ENCODE data around the gene SAMM50. TPM values are rescaled to one million over a fixed set of nuclear protein-coding genes. Genes with fewer than 3 reads are reported as not detected.
A peak's percentile ranks its signal among the peaks of the same experiment; 100 is the strongest.

The SAMM50 gene
- total RNA-seq, 1 donor from 2014 or later, result 28.0 TPM

DNA sequence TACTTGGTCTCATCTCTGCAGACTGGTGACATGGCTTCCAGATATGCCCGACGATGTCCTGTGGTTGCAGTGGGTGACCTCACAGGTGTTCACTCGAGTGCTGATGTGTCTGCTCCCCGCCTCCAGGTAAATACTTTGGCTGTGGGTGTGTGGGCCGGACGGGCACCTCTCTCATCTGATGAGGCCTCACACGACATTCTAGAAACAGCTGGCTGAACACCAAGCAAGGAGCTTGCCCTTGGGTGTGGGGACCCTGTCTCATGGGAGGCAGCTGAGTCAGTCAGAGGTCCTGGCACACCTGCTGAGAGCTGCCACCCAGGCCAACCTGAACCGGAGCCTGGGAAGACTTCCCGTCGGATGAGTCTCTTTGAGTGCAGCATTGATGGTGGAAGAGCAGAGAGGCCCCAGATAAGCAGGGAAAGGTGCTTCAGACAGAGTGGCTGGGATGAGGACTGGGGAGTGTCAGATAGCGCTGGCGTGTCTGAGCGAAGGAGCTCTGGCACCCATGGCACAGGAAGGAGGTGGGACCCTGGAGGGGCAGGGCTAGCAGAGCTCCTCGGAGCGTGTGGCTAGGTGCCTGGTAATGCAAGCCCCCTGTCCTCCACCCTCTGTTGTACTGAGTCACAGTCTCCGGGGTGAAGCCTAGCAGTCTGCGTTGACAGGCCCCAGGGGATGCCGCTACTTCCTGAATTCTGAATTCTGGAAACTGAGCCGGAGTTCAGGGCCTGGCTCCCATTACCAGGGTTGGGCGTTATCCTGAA, 10.4 kb upstream of the SAMM50 start:
- intact Hi-C loops (cut with DNase I), result no loop called here
- no peak for DNase-seq (ENCODE audit: low spot score)
- no peak for ATAC-seq

DNA sequence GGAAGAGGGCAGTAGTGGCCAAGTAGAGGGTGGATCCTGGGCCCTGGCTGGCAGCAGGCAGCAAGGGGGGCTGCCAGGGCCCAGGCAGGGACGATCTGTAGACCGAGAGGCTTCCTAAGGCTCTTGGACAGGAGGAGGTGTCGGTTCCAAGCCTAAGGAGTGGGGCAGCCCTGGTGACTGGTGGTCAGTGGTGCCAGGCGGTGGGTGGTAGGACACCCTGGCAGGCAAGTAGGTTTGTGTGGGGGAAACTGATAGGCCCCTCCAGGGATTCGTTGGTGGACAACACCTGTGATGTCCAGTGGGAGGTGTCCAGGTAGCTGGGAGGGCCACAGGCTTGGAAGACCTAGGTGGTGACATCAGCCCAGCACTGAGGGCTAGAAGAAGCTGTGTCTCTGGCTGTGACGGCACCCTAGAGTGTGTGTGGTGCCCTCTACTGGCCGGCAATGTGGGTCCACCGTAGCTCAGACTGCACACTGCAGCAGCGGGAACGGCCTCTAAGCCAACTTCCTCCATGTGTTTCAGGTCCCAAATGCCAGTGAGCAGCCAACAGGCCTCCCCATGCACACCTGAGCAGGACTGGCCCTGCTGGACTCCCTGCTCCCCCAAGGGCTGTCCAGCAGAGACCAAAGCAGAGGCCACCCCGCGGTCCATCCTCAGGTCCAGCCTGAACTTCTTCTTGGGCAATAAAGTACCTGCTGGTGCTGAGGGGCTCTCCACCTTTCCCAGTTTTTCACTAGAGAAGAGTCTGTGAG, 9.4 kb upstream of the SAMM50 start:
- intact Hi-C loops (cut with DNase I), result no loop called here
- ATAC-seq (peak; percentile 72), DNase-seq (ENCODE audit: low spot score) (peak; percentile 74)

DNA sequence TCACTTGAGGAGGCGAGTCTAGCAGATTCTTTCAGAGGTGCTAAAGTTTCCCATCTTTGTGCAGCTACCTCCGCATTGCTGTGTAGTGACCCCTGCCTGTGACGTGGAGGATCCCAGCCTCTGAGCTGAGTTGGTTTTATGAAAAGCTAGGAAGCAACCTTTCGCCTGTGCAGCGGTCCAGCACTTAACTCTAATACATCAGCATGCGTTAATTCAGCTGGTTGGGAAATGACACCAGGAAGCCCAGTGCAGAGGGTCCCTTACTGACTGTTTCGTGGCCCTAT, 8.9 kb upstream of the SAMM50 start:
- DNase-seq (ENCODE audit: low spot score) (no peak), ATAC-seq (no peak)
- intact Hi-C loops (cut with DNase I), result no loop called here

DNA sequence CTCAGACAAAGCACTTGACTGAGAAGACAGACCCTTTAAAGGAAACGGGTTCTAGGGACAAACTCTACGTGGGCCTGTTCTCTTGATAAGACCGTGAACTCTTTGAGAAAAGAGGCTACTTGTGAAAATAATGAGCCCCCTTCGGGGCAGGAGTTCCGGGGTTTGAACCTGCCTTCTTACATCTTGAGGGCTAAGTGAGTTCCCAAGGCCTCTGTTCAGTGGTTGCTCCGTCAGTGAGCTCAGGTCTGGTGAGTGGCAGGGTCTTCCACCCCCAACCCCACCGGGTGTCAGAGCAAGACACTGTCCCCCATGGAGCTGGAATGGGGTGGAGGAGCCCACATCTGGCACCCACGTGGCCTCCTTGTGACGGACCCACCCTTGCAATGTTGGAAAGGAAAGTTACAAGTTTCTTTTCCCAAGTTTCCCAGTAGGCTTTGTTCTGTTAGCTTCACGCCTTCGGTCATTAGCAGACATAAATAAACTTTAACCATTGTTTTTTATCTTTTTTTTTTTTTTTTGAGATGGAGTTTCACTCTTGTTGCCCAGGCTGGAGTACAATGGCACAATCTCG, 6.3 kb upstream of the SAMM50 start:
- intact Hi-C loops (cut with DNase I), result no loop called here
- no peak for ATAC-seq

DNA sequence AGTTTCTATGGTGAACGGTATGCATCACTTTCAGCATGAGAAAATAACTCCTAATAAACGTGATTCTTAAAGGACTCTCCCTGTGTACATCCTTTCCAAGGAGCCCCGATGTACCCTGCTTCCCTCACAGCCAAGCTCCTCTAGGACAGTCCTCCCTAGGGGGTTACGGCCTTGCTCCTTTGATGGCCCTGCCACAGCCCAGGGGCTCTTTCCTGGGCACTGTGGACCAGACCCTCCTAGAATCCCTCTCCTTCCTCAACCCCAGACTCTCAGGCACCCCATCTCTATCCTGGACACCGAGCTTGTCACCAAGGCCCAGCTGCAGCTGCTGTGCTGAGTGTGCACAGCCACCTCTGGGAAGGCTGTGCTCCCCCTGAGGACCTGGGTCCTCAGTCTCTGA, 3.9 kb upstream of the SAMM50 start:
- intact Hi-C loops (cut with DNase I), result no loop called here
- ATAC-seq, result no peak

More for the DNA sequence above, 6.3 kb upstream of the SAMM50 start:
- no peak for DNase-seq (ENCODE audit: low spot score)

DNA sequence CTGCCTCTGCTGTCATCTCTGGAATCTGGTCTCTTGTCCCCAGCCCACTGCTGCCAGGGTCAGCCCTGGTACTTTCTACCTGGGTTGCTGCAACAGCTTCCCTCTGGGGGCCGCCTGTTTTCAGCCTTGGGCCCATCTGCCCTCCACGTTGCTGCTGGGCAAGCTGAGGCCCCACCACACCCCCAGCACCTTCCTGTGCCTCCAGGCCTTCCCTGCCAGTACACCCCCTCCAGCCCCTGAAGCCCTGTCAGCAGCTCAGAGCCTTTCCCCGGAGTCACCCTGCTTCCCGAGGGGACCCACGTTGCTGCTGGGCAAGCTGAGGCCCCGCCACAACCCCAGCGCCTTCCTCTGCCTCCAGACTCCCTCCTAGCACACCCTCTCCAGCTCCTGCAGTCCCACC, 3.3 kb upstream of the SAMM50 start:
- intact Hi-C loops (cut with DNase I), result no loop called here
- DNase-seq (ENCODE audit: low spot score) (no peak), ATAC-seq (no peak)

More for the DNA sequence above, 3.9 kb upstream of the SAMM50 start:
- DNase-seq (ENCODE audit: low spot score), result no peak

DNA sequence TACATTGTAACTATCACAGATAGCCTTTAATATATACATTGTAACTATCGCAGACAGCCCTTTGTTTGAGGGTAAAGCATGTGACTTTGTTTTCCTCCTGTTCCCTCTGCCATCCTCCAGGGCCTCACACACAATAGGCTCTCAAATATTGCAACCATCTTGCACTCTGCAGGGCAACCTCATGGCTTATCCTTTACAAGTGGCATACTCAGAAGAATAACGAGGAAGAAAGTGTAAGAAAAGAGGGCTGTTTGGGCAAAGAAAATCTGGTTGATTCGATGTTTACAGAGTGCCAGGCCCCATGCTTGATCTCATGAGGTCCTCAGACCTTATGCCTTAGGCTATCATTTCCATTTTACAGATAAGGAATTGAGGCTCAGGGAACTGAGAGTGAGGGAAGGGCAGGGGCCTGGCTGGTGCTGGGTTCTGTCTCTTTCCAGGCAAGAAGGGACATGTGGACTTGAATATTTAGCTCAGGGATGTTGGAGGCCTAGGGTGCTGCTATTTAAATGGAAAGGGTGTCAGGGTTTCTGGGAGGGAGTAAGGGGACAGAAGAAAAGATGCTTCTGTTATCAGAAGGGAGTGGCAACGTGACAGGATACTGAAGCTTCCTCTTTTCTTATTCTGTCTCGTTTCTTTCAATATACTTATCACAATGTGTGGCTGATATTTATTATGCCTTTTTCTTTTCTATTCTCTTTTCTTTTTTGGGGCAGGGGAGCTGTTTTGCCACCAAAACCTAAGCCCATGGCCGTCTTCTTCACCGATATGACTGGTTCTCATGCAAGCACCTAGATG, 1.1 kb upstream of the SAMM50 start:
- intact Hi-C loops (cut with DNase I), result no loop called here
- DNase-seq (ENCODE audit: low spot score), result no peak
- no peak for ATAC-seq

DNA sequence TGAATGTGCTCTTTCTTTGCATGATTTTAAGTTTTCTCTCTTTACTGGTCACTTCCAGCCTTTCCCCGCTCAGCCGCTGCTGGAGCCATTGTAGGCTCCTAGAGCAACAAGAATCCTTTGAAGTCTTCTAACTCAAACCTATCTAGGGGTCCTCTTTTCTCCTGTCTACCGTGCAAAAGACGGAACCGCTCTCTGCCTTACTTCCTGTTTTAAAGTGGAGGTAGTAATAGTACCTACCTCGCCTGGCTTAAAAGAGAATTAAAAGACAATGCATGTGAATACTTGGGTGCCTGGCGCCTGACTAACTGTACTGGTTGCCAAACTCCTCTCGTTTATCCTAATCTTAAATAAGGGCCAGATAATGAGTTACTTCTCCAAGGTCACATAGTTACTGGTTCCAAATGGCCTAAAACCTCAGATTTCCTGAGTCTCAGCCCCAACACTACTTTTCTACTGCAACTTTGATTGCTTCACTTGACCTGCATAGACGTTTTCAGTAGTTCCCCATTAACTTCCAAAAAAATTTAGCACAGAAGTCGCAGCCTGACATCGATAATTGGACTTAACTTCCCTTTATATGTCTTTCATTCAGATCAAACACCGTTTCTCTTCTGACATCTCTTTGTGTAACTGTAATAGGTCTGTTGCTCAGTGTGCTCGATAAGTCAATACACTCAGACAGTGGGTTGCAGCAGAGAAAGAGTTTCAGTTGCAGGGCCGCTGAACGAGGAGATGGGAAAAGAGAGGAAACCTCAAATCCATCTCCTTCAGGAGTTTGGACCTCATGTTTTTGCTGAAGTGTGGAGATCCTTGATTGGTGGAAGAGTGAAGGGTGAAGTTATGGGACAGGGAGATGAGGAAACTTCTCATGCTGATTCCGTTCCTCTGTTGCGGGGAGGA, 891 bp downstream of the SAMM50 start:
- intact Hi-C loops (cut with DNase I), result no loop called here
- ATAC-seq, result no peak
- no peak for DNase-seq (ENCODE audit: low spot score)

DNA sequence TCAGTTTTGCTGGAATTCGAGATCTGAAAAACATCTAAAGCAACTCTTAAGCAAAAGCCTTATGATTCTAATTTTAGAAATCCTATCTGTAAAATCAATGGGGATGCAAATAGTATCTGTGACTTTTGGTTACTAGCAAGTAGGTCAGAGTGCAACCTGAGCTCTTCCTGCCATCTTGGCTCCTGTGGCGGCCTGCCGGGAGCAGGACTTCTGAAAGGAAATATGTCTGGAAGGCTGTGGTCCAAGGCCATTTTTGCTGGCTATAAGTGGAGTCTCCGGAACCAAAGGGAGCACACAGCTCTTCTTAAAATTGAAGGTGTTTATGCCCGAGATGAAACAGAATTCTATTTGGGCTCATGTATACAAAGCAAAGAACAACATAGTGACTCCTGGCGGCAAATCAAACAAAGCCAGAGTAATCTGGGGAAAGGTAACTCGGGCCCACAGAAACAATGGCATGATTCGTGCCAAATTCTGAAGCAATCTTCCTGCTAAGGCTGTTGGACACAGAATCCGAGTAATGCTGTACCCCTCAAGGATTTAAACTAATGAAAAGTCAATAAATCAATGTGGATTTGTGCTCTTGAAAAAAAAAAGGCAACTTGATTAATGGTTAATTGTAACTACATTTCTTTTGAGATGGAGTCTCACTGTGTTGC, 1.7 kb downstream of the SAMM50 start:
- ATAC-seq, result no peak
- no peak for DNase-seq (ENCODE audit: low spot score)
- intact Hi-C loops (cut with DNase I), result no loop called here

DNA sequence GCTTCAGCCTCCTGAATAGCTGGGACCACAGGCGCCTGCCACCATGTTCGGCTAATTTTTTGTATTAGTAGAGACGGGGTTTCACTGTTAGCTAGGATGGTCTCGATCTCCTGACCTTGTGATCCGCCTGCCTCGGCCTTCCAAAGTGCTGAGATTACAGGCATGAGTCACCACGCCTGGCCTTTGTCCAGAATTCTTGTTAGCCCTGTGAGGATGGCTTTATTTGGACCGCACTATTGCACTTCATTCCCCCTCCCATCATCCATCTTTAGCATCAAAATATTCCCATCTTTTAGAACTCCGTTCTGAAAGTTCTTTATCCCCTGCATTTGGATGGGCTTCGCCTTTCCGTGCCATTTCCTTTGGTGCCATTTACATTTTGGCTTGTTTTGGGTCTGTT, 2.6 kb downstream of the SAMM50 start:
- intact Hi-C loops (cut with DNase I), result no loop called here
- ATAC-seq, result no peak
- DNase-seq (ENCODE audit: low spot score), result no peak

DNA sequence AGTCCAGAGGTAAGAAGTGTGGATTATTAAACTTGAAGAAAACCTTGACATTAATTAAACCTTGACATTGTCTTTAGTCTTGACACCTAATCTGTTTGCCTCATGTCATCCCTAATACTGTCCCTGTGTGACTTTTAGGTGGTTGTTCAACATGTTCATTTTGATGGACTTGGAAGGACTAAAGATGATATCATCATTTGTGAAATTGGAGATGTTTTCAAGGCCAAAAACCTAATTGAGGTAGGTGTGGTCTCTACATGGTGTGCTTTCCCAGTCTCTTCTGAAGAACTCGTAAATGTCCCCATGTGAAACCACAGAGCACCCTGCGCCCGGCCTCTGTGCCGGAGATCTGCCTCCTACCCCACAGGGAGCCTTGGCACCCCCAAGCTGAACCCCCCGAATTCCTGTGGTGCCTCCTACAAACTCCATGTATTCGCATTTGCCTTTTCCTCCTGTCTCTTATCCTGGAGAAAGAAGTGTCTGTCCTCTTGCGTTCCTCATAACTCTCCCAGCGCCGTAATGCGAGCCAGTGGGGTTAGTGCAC, 9.1 kb downstream of the SAMM50 start:
- intact Hi-C loops (cut with DNase I), result no loop called here
- no peak for ATAC-seq

DNA sequence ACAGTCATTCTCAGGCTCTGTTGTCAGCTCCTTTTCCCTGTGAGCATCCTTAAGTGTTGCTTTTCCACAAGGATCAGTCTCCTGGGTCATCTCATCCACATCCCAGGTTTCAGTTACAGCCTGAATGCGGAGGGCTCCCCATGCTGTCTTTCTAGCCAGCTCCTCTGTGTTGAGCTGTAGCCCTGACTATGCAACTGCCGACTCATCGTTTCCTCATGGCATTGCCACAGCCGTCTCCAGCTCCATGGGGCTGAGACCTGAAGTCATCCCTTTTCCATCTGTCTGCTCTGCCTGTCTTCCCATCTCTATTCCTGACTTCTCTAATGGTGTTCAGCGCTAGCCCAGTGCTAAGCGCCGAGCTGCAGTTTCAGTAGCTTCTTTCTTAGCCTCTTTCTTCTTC, 11.8 kb downstream of the SAMM50 start:
- ATAC-seq (no peak), DNase-seq (ENCODE audit: low spot score) (peak; percentile 3)
- intact Hi-C loops (cut with DNase I), result no loop called here

More for the DNA sequence above, 9.1 kb downstream of the SAMM50 start:
- DNase-seq (ENCODE audit: low spot score), result peak; percentile 32

DNA sequence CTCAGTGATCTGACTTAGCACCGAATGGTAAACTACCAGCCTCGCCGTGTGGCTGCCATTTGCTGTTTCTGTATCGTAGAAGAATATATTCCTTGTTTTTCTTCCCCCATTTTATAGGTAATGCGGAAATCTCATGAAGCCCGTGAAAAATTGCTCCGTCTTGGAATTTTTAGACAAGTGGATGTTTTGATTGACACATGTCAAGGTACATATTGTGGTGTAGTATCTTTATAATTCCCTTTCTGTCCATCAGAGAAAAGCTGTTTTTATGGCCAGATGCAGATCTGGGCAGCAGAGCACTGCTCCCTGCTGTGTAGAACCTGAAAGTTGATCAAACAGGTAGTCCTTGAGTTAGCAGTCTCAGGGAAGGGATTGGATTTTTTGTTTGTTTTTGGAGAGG, 13.4 kb downstream of the SAMM50 start:
- no peak for DNase-seq (ENCODE audit: low spot score)
- intact Hi-C loops (cut with DNase I), result no loop called here
- no peak for ATAC-seq

DNA sequence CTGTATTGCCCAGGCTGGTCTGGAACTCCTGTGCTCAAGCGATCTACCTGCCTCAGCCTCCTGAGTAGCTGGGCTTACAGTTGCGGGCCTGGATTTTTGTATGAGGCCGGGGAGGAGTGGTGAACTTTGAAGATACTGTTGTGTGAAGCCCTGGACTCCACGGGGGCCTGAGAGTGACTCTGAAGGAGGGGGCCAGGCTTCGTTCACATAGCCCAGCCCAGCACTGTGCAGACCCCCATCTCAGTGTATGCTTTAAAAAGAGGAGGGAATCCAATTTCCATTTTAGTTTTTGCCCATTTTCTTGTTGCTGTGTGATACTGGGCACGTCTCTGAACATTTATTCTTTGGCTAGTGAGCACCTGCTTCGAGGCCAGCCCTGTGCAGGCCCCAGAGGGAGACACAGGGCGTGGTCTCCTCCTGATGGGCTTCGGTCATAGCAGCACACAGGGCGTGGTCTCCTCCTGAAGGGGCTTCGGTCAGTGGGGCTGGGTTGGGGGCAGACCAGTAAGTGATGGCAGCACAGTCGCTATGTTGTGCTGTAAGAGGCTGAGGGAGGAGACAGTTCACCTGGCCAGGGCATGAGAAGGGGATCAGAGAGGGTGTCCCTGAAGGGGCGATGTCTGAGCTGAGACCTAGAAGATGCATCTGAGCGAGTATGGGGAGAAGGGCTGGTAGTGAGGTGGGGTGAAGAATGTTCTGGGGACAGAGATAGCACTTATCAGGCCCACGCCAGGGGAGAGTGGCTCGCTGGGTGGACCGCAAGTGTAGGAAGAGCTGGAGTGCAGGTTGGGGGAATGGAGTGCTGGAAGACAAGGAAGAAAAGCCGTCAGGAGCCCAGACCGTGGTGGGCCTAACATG, 14.0 kb downstream of the SAMM50 start:
- peak; percentile 30 for DNase-seq (ENCODE audit: low spot score)
- intact Hi-C loops (cut with DNase I), result no loop called here
- no peak for ATAC-seq

DNA sequence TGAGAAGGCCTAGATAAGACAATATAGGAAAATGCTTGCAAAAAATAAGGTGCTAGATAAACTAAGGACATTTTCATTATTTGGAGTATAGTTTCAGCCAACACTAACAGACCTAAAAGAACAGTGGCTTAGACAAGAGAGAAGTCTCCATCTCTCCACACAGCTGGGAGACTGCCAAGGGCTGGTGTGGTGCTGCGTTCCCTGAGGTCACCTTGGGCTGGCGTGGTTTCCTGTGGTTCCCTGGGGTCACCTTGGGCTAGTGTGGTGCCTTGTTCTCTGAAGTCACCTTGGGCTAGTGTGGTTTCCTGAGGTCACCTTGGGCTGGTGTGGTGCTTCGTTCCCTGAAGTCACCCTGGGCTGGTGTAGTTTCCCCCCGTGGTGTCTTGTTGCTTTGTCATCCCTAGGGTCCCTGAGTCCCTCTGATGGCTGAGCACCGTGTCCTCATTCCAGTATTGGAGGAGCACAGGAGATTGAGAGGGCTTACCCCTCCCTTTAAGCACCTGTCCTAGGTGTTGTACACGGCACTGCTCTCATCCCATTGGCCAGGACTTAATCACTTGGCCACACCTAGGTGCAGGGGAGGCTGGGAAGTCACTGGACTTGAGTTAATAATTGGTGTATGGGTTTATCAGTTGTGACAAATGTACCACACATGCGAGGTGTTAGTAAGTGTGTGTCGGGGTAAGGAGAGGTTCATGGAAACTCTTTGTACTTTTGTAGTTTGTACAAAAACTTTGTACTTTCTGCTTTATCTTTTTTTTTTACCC, 14.9 kb downstream of the SAMM50 start:
- ATAC-seq (no peak), DNase-seq (ENCODE audit: low spot score) (peak; percentile 53)
- intact Hi-C loops (cut with DNase I), result no loop called here

DNA sequence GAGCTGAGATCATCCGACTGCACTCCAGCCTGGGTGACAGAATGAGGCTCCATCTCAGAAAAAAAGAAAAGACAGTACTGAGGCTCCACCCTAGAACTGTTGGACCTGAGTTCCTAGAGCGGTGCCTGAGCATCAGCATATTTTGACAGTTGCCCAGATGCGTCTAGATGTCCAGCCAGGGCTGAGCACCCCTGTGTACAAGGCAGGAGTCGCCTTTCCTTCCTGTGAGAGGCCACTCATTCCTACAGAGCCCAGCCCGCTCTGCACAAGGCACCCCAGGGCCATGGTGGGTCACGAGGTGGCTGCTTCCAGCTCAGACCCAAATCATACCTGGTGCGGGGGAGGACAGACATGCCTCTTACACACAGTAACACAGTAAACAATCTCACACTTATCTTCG, 15.9 kb downstream of the SAMM50 start:
- peak; percentile 35 for DNase-seq (ENCODE audit: low spot score)
- intact Hi-C loops (cut with DNase I), result no loop called here
- ATAC-seq, result no peak
